ENCODE results near the gene SEC61A1.

The SEC61A1 gene

GRCh38 chr3:128073185-128073725, 21.0 kb downstream of the SEC61A1 start:
- TF ChIP-seq CTCF (IDR thresholded peaks at IDR 0.05; ENCODE audit: unreplicated experiment in 3 of 3), result no peak
- H3K4me3 Mint-ChIP-seq, result no peak overlapping the region
- no peak overlapping the region for H3K27ac Mint-ChIP-seq
- peaks cover 6% of the 10 kb centered on the region for H3K27me3 Mint-ChIP-seq (ENCODE audit: low read depth)
- peaks cover 9% of the 10 kb centered on the region for H3K4me1 Mint-ChIP-seq
- H3K36me3 Mint-ChIP-seq (ENCODE audit: low read depth), result peaks cover 24% of the 10 kb centered on the region
- H3K9me3 Mint-ChIP-seq, result no peaks in the 10 kb centered on the region

GRCh38 chr3:128073807-128074206, 21.6 kb downstream of the SEC61A1 start:
- no peak overlapping the region for H3K27ac Mint-ChIP-seq
- TF ChIP-seq CTCF (IDR thresholded peaks at IDR 0.05; ENCODE audit: unreplicated experiment in 3 of 3), result no peak
- peaks cover 11% of the 10 kb centered on the region for H3K27me3 Mint-ChIP-seq (ENCODE audit: low read depth)
- peaks cover 23% of the 10 kb centered on the region for H3K36me3 Mint-ChIP-seq (ENCODE audit: low read depth)
- peak overlapping the region in 1 of 3 experiments; percentile 38 for H3K4me3 Mint-ChIP-seq
- no peaks in the 10 kb centered on the region for H3K9me3 Mint-ChIP-seq
- H3K4me1 Mint-ChIP-seq, result peaks cover 9% of the 10 kb centered on the region

GRCh38 chr3:128074851-128075521, 22.7 kb downstream of the SEC61A1 start:
- H3K4me3 Mint-ChIP-seq, result peak overlapping the region; percentile 76 to 82 (median 81)
- H3K27me3 Mint-ChIP-seq (ENCODE audit: low read depth), result peaks cover 14% of the 10 kb centered on the region
- H3K27ac Mint-ChIP-seq, result peak overlapping the region in 2 of 3 experiments; percentile 26 to 59
- H3K9me3 Mint-ChIP-seq, result no peaks in the 10 kb centered on the region
- TF ChIP-seq CTCF (IDR thresholded peaks at IDR 0.05; ENCODE audit: unreplicated experiment in 3 of 3), result no peak
- H3K36me3 Mint-ChIP-seq (ENCODE audit: low read depth), result peaks cover 27% of the 10 kb centered on the region
- peaks cover 9% of the 10 kb centered on the region for H3K4me1 Mint-ChIP-seq

- Mint-ChIP-seq H3K36me3 (ENCODE audit: low read depth) (peaks cover 27% of the 10 kb centered on the region), H3K9me3 (no peaks in the 10 kb centered on the region), H3K4me3 (peak overlapping the region; percentile 76 to 82 (median 81)), H3K27ac (peak overlapping the region in 2 of 3 experiments; percentile 26 to 59), H3K4me1 (peaks cover 9% of the 10 kb centered on the region), H3K27me3 (ENCODE audit: low read depth) (peaks cover 14% of the 10 kb centered on the region)
- peak; percentile 97 to 99 (median 98) for TF ChIP-seq CTCF (IDR thresholded peaks at IDR 0.05; ENCODE audit: unreplicated experiment in 3 of 3)
Observed at GRCh38 chr3:128075522-128076482, 23.6 kb downstream of the SEC61A1 start.

GRCh38 chr3:128076483-128077201, 24.4 kb downstream of the SEC61A1 start:
- H3K27ac Mint-ChIP-seq, result no peak overlapping the region
- H3K36me3 Mint-ChIP-seq (ENCODE audit: low read depth), result peaks cover 33% of the 10 kb centered on the region
- no peaks in the 10 kb centered on the region for H3K9me3 Mint-ChIP-seq
- peak overlapping the region; percentile 24 to 76 (median 70) for H3K4me3 Mint-ChIP-seq
- peaks cover 9% of the 10 kb centered on the region for H3K4me1 Mint-ChIP-seq
- peaks cover 14% of the 10 kb centered on the region for H3K27me3 Mint-ChIP-seq (ENCODE audit: low read depth)
- no peak for TF ChIP-seq CTCF (IDR thresholded peaks at IDR 0.05; ENCODE audit: unreplicated experiment in 3 of 3)

Measured in nephron (organoid).